GM23338 (cell line): ENCODE data around the gene FHIT. TPM values are rescaled to one million over a fixed set of nuclear protein-coding genes. Genes with fewer than 3 reads are reported as not detected.

Experiments used
- ATAC-seq: fragments of 200-7000 bp; cut with Tn5 transposase; 3 replicates; pipeline ENCODE4 v1.9.1; 2020
- DNase-seq: peaks from one replicate; pipeline ENCODE4 v3.0.0-alpha.2; 2015; ENCODE audit warnings: low spot score
- H2AFZ ChIP-seq: fragments of 200-600 bp; sonication (generic); 2 replicates; pipeline ENCODE4 v1.8.0; 2016; ENCODE audit warnings: antibody characterized with exemption, mild to moderate bottlenecking, moderate library complexity
- H3F3A ChIP-seq: fragments of 200-600 bp; sonication (generic); replicated peaks from 2 replicates; pipeline ENCODE4 v1.8.0; 2017; ENCODE audit warnings: antibody characterized with exemption, mixed run types, low read depth
- H3K27ac ChIP-seq: fragments of 200-600 bp; sonication (generic); 2 replicates; pipeline ENCODE4 v1.6.1; 2016; ENCODE audit warnings: low read depth
- H3K27me3 ChIP-seq: fragments of 200-600 bp; sonication (generic); 2 replicates; pipeline ENCODE4 v1.8.0; 2016; ENCODE audit warnings: mild to moderate bottlenecking, mixed run types, moderate library complexity; ENCODE audit not compliant: insufficient read depth
- H3K36me3 ChIP-seq: fragments of 200-600 bp; sonication (generic); 2 replicates; pipeline ENCODE4 v1.8.0; 2016; ENCODE audit warnings: mild to moderate bottlenecking; ENCODE audit not compliant: insufficient read depth
- H3K4me1 ChIP-seq: fragments of 200-600 bp; sonication (generic); 2 replicates; pipeline ENCODE4 v1.8.0; 2016; ENCODE audit warnings: mild to moderate bottlenecking, moderate library complexity; ENCODE audit not compliant: insufficient read depth
- H3K4me2 ChIP-seq: fragments of 200-600 bp; sonication (generic); 2 replicates; pipeline ENCODE4 v1.7.1; 2017; ENCODE audit warnings: mixed run types
- H3K4me3 ChIP-seq: fragments of 200-600 bp; sonication (generic); 2 replicates; pipeline ENCODE4 v1.6.1; 2016; ENCODE audit warnings: mixed run types
- H3K79me2 ChIP-seq: fragments of 200-600 bp; sonication (generic); replicated peaks from 2 replicates; pipeline ENCODE4 v1.8.0; 2017; ENCODE audit warnings: mild to moderate bottlenecking; ENCODE audit not compliant: insufficient read depth
- H3K9me2 ChIP-seq: fragments of 200-600 bp; sonication (generic); 2 replicates; pipeline ENCODE4 v1.8.0; 2017; ENCODE audit not compliant: insufficient read depth
- H4K20me1 ChIP-seq: fragments of 200-600 bp; sonication (generic); replicated peaks from 2 replicates; pipeline ENCODE4 v1.8.0; 2017; ENCODE audit warnings: mild to moderate bottlenecking; ENCODE audit not compliant: insufficient read depth
- H3K27ac Mint-ChIP-seq: 2 replicates; pipeline ENCODE4 v1.8.0; 2020; ENCODE audit warnings: inconsistent platforms, mild to moderate bottlenecking, moderate library complexity, mixed read lengths
- H3K27me3 Mint-ChIP-seq: 3 replicates; pipeline ENCODE4 v1.8.0; 2022; ENCODE audit warnings: low read depth, mild to moderate bottlenecking, moderate library complexity, mixed read lengths, inconsistent platforms; ENCODE audit not compliant: insufficient read depth, poor library complexity
- H3K36me3 Mint-ChIP-seq: 3 replicates; pipeline ENCODE4 v1.8.0; 2021; ENCODE audit warnings: low read depth, mild to moderate bottlenecking, inconsistent platforms, moderate library complexity, mixed read lengths
- H3K4me1 Mint-ChIP-seq: 3 replicates; pipeline ENCODE4 v1.8.0; 2020; ENCODE audit warnings: mild to moderate bottlenecking, inconsistent platforms, mixed read lengths
- H3K4me3 Mint-ChIP-seq: 3 replicates; pipeline ENCODE4 v1.8.0; 2021; ENCODE audit warnings: moderate library complexity, mild to moderate bottlenecking, inconsistent platforms, mixed read lengths
- H3K9me3 Mint-ChIP-seq: 3 replicates; pipeline ENCODE4 v1.8.0; 2020; ENCODE audit warnings: moderate library complexity, mild to moderate bottlenecking, inconsistent platforms, mixed read lengths
- CREB1 ChIP-seq: fragments of 250-450 bp; sonication (Bioruptor Pico); IDR thresholded peaks from 2 replicates; pipeline ENCODE4 v1.5.0; 2020; ENCODE audit warnings: low read depth, mild to moderate bottlenecking, moderate library complexity
- EZH2 ChIP-seq: fragments of 200-600 bp; sonication (generic); IDR thresholded peaks from one replicate; pipeline ENCODE4 v1.8.0; 2017; ENCODE audit warnings: antibody characterized with exemption, mild to moderate bottlenecking, low read depth; ENCODE audit not compliant: unreplicated experiment
- EZH2phosphoT487 ChIP-seq: fragments of 200-600 bp; sonication (generic); IDR thresholded peaks from one replicate; pipeline ENCODE4 v1.8.1; 2018; ENCODE audit warnings: antibody characterized with exemption; ENCODE audit not compliant: unreplicated experiment
- JUNB ChIP-seq: IDR thresholded peaks from one replicate; pipeline ENCODE4 v1.6.1; 2016; ENCODE audit warnings: antibody characterized with exemption; ENCODE audit not compliant: unreplicated experiment
- NANOG ChIP-seq: IDR thresholded peaks from 2 replicates; pipeline ENCODE4 v1.6.1; 2016; ENCODE audit warnings: antibody characterized with exemption, borderline replicate concordance
- POLR2AphosphoS5 ChIP-seq: IDR thresholded peaks from 2 replicates; pipeline ENCODE4 v1.6.1; 2016; ENCODE audit warnings: antibody characterized with exemption, low read depth
- STAT1 ChIP-seq: IDR thresholded peaks from one replicate; pipeline ENCODE4 v1.6.1; 2016; ENCODE audit warnings: antibody characterized with exemption; ENCODE audit not compliant: unreplicated experiment
- ZNF114 ChIP-seq: fragments of 250-450 bp; sonication (Bioruptor Pico); IDR thresholded peaks from 2 replicates; pipeline ENCODE4 v1.5.0; 2020; ENCODE audit warnings: mild to moderate bottlenecking, moderate library complexity
- ZNF331 ChIP-seq: fragments of 250-450 bp; sonication (Bioruptor Pico); IDR thresholded peaks from 2 replicates; pipeline ENCODE4 v1.5.0; 2020; ENCODE audit warnings: low read depth, mild to moderate bottlenecking, moderate library complexity
- ZNF462 ChIP-seq: fragments of 250-450 bp; sonication (Bioruptor Pico); IDR thresholded peaks from 2 replicates; pipeline ENCODE4 v1.5.0; 2020; ENCODE audit warnings: mild to moderate bottlenecking, moderate library complexity
- polyA plus RNA-seq: library from polyadenylated mRNA; unstranded; fragments of >200 nt; fragmentation: Nextera tagmentation; extraction: Ambion mirVana; gene quantifications from 2 replicates; pipeline ENCODE4 v1.2.1, GENCODE V29; 2016
- total RNA-seq: library from RNA; depleted of rRNA; stranded (reverse); fragments of >200 nt; shearing (Covaris generic); gene quantifications from 2 replicates; pipeline ENCODE4 v1.2.3, GENCODE V29; 2014
- TF ChIP-seq, protein P1 (sequence below): IDR thresholded peaks from one replicate; pipeline ENCODE4 v1.6.1; 2018; ENCODE audit warnings: antibody characterized with exemption; ENCODE audit not compliant: unreplicated experiment
- TF ChIP-seq, protein P2 (sequence below), 2 experiments: fragments of 200-600 bp in 1 of 2; sonication (generic) in 1 of 2; conservative IDR thresholded peaks; 2 replicates each; pipeline versions ENCODE4 v1.5.1 to v1.6.1; 2016 to 2017; ENCODE audit warnings: antibody characterized with exemption in 2 of 2, low read depth in 2 of 2, mild to moderate bottlenecking in 2 of 2, moderate library complexity in 1 of 2
- TF ChIP-seq, protein P3 (sequence below): IDR thresholded peaks from 2 replicates; pipeline ENCODE4 v1.6.1; 2016; ENCODE audit warnings: antibody characterized with exemption

Gene FHIT
- total and polyA plus RNA-seq, 2 experiments from 2014 or later, result 3.0 to 8.3 TPM

DNA sequence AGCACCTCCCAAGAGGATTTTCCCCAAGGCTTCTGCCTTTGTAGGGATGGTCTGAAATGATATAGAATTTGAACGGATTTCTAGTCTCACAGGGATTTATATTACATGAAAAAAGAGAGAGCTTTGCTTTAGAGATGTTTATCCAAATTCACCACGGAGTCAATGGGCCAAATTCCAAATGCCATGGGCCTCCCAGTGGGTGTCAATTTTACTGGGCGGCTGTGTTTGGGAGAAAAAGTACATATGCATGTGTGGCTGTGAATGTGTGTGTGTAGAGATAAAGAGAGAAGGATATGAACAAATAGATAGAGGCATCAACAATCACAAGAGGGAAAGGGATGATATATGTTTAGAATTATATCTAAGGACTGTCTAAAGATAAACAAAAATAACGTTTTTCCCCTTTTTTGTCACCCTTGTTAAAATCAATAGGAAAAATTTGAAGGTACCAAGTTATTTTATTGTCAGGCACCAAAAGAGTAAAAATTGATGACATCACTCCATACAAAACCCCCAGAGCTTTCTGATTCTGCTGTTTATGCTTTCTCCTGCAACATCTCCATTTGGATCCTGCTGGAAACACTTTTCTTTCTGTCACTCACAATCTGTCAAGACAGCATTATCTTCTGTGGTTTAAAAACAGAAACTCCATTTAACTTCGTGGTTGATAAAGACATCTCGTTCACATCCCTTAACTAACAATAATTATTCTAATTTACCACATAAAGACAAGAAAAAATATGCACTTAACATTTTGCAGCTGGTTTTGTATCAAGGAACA is 160.7 kb downstream of the FHIT start (continued):
- TF ChIP-seq, protein P1, sequence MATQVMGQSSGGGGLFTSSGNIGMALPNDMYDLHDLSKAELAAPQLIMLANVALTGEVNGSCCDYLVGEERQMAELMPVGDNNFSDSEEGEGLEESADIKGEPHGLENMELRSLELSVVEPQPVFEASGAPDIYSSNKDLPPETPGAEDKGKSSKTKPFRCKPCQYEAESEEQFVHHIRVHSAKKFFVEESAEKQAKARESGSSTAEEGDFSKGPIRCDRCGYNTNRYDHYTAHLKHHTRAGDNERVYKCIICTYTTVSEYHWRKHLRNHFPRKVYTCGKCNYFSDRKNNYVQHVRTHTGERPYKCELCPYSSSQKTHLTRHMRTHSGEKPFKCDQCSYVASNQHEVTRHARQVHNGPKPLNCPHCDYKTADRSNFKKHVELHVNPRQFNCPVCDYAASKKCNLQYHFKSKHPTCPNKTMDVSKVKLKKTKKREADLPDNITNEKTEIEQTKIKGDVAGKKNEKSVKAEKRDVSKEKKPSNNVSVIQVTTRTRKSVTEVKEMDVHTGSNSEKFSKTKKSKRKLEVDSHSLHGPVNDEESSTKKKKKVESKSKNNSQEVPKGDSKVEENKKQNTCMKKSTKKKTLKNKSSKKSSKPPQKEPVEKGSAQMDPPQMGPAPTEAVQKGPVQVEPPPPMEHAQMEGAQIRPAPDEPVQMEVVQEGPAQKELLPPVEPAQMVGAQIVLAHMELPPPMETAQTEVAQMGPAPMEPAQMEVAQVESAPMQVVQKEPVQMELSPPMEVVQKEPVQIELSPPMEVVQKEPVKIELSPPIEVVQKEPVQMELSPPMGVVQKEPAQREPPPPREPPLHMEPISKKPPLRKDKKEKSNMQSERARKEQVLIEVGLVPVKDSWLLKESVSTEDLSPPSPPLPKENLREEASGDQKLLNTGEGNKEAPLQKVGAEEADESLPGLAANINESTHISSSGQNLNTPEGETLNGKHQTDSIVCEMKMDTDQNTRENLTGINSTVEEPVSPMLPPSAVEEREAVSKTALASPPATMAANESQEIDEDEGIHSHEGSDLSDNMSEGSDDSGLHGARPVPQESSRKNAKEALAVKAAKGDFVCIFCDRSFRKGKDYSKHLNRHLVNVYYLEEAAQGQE, result no peak

DNA sequence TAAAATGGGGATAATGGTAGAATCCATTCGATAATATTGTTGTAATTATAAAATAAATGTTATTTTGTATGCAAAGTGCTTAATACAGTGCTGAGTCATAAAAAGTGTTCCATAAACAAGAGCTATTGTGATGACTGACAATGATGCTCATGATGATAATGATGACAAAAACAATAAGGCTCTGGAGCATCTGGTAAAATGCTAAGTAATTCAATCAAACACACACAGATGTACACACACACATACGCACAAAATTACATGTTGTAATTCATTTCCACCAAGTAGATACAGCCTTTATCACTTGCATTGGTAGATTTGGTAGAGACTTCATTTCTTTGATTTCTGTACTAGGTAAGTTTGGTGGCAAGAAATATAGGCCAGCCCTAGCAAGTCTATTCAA is 163.8 kb downstream of the FHIT start:
- Histone ChIP-seq H3K27ac (no peak overlapping the region), H3K4me2 (no peak overlapping the region), H3K27me3 (no peaks in the 10 kb centered on the region), H3K36me3 (no peaks in the 10 kb centered on the region), H3K79me2 (no peaks in the 10 kb centered on the region), H3K4me3 (no peak overlapping the region), H4K20me1 (no peaks in the 10 kb centered on the region), H3F3A (no peaks in the 10 kb centered on the region), H3K9me2 (no peaks in the 10 kb centered on the region), H3K4me1 (peaks cover 5% of the 10 kb centered on the region), H2AFZ (no peak overlapping the region)
- no peaks in the 10 kb centered on the region; the same call in 1 of the 3 replicates for H3K9me3 Mint-ChIP-seq
- TF ChIP-seq EZH2 (no peak), CREB1 (CRISPR knock-in tag) (no peak), NANOG (no peak), EZH2phosphoT487 (no peak), POLR2AphosphoS5 (no peak), ZNF331 (CRISPR knock-in tag) (no peak), ZNF462 (CRISPR knock-in tag) (no peak), ZNF114 (CRISPR knock-in tag) (no peak), STAT1 (no peak), JUNB (no peak)
- TF ChIP-seq, protein P2, sequence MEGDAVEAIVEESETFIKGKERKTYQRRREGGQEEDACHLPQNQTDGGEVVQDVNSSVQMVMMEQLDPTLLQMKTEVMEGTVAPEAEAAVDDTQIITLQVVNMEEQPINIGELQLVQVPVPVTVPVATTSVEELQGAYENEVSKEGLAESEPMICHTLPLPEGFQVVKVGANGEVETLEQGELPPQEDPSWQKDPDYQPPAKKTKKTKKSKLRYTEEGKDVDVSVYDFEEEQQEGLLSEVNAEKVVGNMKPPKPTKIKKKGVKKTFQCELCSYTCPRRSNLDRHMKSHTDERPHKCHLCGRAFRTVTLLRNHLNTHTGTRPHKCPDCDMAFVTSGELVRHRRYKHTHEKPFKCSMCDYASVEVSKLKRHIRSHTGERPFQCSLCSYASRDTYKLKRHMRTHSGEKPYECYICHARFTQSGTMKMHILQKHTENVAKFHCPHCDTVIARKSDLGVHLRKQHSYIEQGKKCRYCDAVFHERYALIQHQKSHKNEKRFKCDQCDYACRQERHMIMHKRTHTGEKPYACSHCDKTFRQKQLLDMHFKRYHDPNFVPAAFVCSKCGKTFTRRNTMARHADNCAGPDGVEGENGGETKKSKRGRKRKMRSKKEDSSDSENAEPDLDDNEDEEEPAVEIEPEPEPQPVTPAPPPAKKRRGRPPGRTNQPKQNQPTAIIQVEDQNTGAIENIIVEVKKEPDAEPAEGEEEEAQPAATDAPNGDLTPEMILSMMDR (conservative IDR thresholded peaks at IDR 0.05; ENCODE audit: low read depth in 2 of 2), result no peak
- TF ChIP-seq, protein P3, sequence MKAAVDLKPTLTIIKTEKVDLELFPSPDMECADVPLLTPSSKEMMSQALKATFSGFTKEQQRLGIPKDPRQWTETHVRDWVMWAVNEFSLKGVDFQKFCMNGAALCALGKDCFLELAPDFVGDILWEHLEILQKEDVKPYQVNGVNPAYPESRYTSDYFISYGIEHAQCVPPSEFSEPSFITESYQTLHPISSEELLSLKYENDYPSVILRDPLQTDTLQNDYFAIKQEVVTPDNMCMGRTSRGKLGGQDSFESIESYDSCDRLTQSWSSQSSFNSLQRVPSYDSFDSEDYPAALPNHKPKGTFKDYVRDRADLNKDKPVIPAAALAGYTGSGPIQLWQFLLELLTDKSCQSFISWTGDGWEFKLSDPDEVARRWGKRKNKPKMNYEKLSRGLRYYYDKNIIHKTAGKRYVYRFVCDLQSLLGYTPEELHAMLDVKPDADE, result no peak
- H3K36me3 Mint-ChIP-seq, result no peaks in the 10 kb centered on the region
- H3K27me3 Mint-ChIP-seq, result peaks cover 2% of the 10 kb centered on the region
- peaks cover 16% of the 10 kb centered on the region for H3K4me1 Mint-ChIP-seq
- H3K4me3 Mint-ChIP-seq, result no peak overlapping the region
- DNase-seq, result no peak
- no peak overlapping the region for H3K27ac Mint-ChIP-seq
- ATAC-seq, result no peak
